NB4 (cell line): Measurements from ENCODE around the gene OST4.

Experiments
- CTCF ChIP-seq: IDR thresholded peaks from one replicate; pipeline ENCODE4 v1.5.1; 2012; ENCODE audit warnings: low read depth, low read length
- MAX ChIP-seq: IDR thresholded peaks from 2 replicates; pipeline ENCODE4 v1.6.1; 2011; ENCODE audit warnings: low read depth, low read length
- POLR2A ChIP-seq: IDR thresholded peaks from 2 replicates; pipeline ENCODE4 v1.6.1; 2011; ENCODE audit warnings: mild to moderate bottlenecking; ENCODE audit not compliant: insufficient read length; ENCODE audit errors: extremely low read depth

DNA sequence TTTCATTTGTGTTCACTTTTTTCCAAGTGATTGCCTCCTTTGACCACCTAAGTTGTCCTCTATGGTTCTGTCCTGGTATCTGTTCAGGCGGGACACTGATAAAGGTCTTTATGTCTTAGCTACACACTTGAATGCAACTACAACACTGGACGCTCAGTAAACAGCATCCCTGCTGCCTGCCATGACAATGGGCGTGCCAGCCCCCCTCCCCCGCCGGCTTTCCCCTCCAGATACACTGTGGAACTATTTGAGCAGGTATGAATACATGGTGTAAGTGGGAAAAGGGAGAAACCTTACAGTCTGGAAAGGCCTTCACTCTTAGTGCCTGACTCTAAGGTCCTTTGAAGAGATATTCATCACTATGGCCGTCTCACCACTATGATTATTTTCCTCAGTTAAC lies 14.3 kb downstream of the OST4 start:
- no peak for TF ChIP-seq CTCF
- TF ChIP-seq MAX = no peak
- TF ChIP-seq POLR2A = no peak
